Myocyte (in vitro differentiated cells): ENCODE results near the gene PARP16. TPM values are rescaled to one million over a fixed set of nuclear protein-coding genes. Genes with fewer than 3 reads are reported as not detected.
A peak's percentile ranks its signal among the peaks of the same experiment; 100 is the strongest.
"Not testable (repeated sequence)": the region's sequence is repeated elsewhere in the genome, so short reads cannot be mapped to it uniquely, and the experiment has no call there.

ENCODE experiments used
- DNase-seq: peaks from one replicate; pipeline ENCODE4 v3.0.0-alpha.2; 2012; ENCODE audit warnings: low read depth
- total RNA-seq: library from RNA; depleted of rRNA; stranded (reverse); fragments of >200 nt; gene quantifications from 2 replicates; pipeline ENCODE4 v1.2.3, GENCODE V29; 2014

The PARP16 gene
- total RNA-seq, 1 donor from 2014 or later = 7.2 TPM

GRCh38 chr15:65245096-65245856 lies 41.4 kb downstream of the PARP16 start:
- DNase-seq = peak; percentile 76

GRCh38 chr15:65244638-65245037 lies 42.0 kb downstream of the PARP16 start:
- DNase-seq = peak; percentile 78

- not testable (repeated sequence) for DNase-seq
Measured at GRCh38 chr15:65236443-65236842, 50.2 kb downstream of the PARP16 start.

GRCh38 chr15:65233696-65234095 lies 53.0 kb downstream of the PARP16 start:
- DNase-seq = no peak

- DNase-seq = no peak
Measured at GRCh38 chr15:65232520-65232919, 54.2 kb downstream of the PARP16 start.

GRCh38 chr15:65231306-65231705 lies 55.4 kb downstream of the PARP16 start:
- DNase-seq = no peak

GRCh38 chr15:65226901-65227300 lies 59.8 kb downstream of the PARP16 start:
- DNase-seq = not testable (repeated sequence)

GRCh38 chr15:65226221-65226620 lies 60.5 kb downstream of the PARP16 start:
- DNase-seq = no peak

GRCh38 chr15:65223996-65224395 lies 62.7 kb downstream of the PARP16 start:
- no peak for DNase-seq

GRCh38 chr15:65222891-65223290 lies 63.8 kb downstream of the PARP16 start:
- DNase-seq = no peak

- no peak for DNase-seq
Measured at GRCh38 chr15:65221697-65222096, 65.0 kb downstream of the PARP16 start.

GRCh38 chr15:65219137-65219536 lies 67.5 kb downstream of the PARP16 start:
- DNase-seq = no peak

GRCh38 chr15:65217526-65218482 lies 68.9 kb downstream of the PARP16 start:
- DNase-seq = no peak

- no peak for DNase-seq
Measured at GRCh38 chr15:65215496-65215895, 71.2 kb downstream of the PARP16 start.

GRCh38 chr15:65214010-65214409 lies 72.7 kb downstream of the PARP16 start:
- no peak for DNase-seq

GRCh38 chr15:65213241-65213640 lies 73.4 kb downstream of the PARP16 start:
- no peak for DNase-seq

GRCh38 chr15:65212097-65212496 lies 74.6 kb downstream of the PARP16 start:
- DNase-seq = no peak

GRCh38 chr15:65211482-65211982 lies 75.2 kb downstream of the PARP16 start:
- peak; percentile 74 for DNase-seq

GRCh38 chr15:65210770-65211481 lies 75.8 kb downstream of the PARP16 start, which contains the start of gene CILP:
CILP (minus strand) TSS chr15:65211473; CDS start chr15:65209755, 1,718 bp downstream.
- DNase-seq = no peak

GRCh38 chr15:65209701-65210643 lies 76.7 kb downstream of the PARP16 start:
- no peak for DNase-seq
